HG03354 (cell line): ENCODE measurements around the gene KCNAB2.
"Not testable (repeated sequence)": the region's sequence is repeated elsewhere in the genome, so short reads cannot be mapped to it uniquely, and the experiment has no call there.

Experiments used
- ATAC-seq: cut with Tn5 transposase; IDR thresholded peaks from one replicate; pipeline ENCODE4 v1.9.1; 2021; ENCODE audit warnings: mild to moderate bottlenecking; ENCODE audit not compliant: unreplicated experiment, poor library complexity, severe bottlenecking

The KCNAB2 gene

DNA sequence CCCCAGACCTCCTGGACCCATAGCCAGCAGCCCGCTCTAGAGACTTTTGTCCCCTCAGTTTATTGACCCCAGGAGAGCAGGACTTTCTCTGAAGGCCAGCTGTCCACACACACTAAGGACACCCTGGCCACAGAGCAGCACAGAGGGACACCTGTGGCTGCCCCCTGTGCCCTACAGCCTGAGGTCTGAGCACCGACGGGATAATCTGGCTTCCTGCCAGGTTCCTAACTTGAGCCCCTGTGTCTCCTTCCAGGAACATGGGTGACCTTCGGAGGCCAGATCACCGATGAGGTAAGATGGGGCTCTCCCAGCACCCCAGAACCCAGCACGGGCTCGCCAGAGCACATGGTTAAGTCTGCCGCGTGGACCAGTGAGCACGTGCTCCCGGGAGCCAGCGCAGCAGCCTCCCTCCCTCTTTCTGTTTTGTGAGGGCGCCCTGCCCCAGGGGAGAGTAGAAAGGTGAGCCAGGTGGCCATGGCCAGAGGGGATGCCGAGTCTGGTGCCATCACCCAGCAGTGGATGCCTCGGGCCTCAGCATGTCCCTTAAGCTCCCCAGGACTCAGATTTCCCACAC is 27.9 kb downstream of the KCNAB2 start:
- ATAC-seq = no peak

DNA sequence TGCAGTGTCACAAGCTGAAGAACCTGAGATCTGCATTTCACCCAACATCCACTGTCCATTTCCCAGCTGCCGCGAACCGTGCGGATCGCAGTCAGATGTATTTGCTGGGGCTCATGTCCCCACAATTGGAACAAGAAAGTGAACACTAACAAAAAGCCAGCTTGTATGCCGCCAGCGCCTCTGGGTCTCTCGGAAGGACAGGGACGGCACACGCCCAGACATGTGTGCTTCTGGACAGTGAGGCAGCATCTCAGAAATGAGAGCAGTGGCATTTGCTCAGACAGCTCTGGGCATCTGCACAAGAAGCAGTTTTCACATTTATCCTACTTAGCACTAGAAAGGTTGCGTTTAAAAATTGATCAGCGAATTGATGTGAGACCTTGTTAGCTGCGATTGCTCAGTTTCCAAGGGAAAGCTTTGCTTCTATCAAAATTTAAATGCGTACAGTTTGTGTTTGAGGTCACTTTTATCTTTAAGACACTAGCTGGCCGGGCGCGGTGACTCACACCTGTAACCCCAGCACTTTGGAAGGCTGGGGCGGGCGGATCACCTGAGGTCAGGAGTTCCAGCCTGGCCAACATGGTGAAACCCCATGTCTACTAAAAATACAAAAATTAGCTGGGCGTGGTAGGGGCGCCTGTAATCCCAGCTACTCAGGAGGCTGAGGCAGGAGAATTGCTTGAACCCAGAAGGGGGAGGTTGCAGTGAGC is 28.7 kb downstream of the KCNAB2 start:
- ATAC-seq = no peak

DNA sequence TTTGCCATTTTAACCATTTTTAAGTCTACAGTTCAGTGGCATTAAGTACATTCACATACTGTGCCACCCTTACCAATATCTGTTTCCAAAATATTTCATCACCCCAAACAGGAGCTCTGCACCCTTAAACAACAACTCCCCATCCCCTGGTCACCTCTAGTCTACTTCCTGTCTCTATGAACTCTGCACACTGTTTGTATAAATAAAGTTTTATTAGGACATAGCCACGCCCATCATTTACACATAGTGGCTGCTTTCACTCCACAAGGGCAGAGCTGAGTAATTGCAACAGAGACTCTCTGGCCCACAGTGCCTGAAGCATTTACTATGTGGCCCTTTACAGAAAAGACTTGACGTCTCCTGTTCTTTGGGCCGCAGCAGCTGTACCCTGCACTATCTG is 30.1 kb downstream of the KCNAB2 start:
- no peak for ATAC-seq

DNA sequence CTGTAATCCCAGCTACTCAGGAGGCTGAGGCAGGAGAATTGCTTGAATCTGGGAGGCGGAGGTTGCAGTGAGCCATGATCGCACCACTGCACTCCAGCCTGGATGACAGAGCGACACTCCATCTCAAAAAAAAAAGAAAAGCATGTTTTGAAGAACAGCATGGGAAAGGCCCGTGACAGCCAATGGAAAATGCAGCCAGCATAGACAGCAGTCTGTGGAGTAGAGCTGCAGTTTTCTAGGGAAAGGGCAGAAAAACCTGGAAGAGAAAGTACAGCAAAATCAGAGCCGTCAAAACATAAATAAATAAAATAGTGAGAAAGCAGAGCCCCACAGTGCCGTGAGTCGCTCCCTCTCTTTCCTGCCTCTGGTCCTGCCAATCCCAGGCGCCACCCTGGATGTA is 31.4 kb downstream of the KCNAB2 start:
- ATAC-seq = not testable (repeated sequence)

DNA sequence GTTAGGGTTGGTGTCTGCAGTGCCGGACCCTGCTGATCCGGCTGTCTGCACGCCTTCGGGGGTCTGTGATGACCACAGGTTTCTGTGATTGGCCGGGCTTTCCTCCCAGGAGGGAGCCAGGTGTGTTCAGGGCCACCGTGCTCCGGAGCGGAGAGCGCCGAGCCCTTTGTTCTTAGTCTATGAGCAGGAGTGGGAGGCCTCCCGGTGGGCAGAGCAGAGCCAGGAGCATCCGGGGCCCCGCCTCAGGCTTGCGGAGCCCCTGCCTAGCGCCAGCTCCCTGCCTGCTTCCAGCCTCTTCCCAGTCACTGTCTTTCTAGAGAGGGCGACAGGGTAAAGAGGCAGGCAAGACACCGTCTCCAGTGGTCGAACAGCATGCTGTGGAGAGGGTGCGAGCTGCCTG is 31.8 kb downstream of the KCNAB2 start:
- no peak for ATAC-seq

DNA sequence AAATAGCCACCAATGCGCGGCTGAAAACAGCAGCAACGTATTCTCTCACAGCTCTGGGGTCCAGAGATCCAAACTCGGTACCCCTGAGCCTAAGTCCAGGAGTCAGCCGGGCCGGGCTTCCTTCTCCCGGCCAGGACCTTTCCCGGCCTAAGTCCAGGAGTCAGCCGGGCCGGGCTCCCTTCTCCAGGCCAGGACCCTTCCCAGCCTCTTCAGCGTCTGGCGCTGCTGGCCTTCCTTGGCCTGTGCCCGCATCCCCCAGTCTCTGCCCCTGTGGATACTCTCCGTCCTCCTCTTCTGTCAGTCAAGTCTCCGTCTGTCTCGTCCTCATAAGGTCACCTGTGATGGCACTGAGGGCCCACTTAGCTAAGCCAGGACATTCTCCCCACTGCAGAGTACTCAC is 32.2 kb downstream of the KCNAB2 start:
- ATAC-seq = no peak

DNA sequence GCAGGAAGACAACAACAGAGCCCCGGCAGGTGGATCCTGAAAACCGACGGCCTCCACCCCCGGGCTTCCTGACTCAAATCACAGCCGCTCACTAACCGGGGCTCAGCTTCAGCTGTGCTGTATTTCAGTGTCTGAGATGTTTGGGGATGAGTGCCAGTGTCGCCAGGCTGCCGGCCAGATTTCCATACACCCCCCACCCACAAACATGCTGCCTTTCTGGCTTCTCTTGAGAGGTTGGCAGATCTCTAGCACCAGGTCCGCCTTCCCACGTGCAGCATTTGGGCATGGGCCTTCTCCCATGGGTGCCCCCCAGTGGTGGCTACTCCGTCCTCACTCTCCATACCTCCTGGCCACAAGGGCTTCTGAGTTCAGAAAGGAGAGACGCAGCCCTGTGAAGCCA is 34.8 kb downstream of the KCNAB2 start:
- ATAC-seq = no peak

DNA sequence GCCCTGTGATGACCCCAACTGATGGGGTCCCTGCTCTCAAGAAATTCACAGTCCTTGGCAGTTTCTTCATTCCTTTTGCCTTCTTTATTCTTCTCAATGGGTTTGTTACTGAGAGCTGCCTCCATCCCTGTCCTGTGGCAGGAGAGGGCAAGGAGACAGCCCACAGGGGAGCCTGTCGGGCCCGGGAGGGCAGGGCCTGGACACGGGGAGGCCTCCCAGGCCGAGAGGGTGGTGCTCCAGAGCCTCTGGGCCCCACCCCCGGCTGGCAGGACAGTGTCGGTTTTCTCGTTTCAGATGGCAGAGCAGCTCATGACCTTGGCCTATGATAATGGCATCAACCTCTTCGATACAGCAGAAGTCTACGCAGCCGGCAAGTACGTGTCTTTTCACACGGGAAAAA is 36.2 kb downstream of the KCNAB2 start:
- ATAC-seq = no peak

DNA sequence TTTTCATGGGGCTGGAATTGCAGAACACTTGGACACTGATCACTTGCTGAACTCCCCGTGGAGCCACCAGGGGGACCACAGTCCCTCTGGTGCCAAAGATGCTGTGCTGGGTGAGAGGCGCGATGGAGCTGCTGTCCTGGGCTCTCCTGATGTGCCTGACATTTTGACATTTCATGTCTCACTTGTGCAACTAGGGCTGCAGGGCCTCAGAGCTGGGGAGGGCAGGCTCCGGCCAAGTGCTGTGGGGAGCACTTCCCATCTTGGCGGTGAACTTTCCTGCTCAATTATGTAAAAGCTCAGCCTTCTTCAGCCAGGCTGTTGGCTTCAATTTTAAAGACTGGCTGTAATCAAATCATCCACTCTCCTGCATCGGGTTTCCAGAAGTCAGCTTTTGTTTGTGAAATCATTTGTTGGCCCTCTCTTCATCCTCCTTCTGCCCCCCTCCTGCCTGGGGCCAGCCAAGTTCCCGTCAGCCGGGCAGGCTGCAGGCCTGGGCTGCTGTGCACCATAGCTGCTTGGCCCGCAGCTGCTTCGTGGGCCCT is 36.8 kb downstream of the KCNAB2 start:
- no peak for ATAC-seq

DNA sequence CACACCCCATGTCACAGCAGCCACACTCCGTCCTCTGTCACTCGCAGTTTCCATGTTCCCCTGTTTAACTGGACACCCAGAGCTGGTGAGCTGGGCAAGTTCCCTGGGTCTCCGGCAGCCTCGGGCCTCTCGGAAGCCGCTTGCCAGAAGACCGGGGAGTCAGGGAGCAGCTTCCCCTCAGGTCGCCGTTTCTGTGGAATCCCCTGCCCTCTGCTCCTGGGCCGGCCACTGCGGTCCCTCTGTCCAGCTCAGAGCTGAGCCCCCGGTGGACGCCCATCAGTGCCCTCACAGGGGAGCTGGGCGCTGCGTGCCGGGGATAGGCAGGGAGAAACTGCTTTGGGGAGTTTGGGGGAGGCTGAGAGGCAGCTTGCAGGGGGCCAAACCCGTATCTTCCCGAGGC is 37.7 kb downstream of the KCNAB2 start:
- no peak for ATAC-seq

DNA sequence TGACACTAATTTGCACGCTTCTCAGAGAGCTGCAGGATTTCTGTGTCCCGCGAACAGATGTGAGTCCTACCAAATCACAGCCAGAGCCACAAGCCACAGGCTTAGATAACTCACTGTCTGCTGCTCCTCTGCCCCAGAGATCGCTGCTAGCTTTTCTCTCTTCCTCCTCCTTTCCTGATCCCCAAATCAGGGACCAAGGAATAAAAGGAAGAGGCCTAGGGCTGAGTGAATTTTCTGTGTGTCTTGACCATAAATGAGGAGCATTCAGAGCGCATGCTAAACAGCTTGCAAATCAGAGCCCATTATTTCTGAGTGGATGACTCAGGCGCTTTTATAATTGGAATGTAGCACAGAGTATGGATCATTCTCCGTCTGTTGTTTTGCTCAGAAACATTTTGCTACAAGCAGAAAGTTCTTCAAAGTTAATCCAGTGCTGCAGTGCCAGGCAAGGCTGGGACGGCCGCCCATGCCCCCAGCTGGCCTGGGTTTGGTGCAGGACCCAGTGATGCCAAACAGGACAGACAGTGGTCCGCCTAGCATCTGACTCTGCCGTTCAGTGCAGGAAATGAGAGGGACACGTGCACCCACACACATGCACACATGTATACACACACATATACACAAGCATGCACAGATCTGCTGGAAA is 38.2 kb downstream of the KCNAB2 start:
- ATAC-seq = no peak

DNA sequence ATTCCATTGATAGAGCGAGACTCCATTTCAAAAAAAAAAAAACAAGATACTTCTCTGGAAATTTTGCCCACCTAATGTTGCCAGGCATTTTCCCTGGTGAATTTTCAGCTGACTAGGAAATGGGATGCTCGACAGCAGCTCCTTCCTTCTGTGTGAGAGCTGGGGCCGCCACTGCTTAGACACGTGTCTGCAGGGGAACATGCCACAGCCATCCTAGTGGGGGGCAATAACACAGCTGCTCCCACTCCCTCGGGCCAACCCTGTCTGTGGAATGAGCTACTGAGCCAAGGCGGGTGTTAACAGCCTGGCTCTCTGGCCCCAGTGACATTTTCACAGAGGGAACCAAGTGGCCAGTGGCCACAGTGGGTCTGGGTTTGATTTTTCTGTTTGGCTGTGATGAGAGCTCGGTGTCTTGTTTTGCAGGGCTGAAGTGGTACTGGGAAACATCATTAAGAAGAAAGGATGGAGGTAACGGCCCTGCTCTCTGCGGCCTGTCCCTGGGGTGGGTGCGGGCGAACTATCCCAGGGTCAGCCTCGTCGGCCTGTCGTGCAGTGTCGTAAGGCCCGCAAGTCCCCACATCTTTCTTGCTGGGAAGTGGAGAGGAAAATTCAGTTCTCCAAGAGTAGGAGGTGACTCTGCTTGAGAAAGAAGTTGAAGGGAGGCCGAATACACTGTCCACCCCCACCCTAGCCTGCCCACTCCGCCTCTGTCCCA is 39.2 kb downstream of the KCNAB2 start:
- no peak for ATAC-seq

DNA sequence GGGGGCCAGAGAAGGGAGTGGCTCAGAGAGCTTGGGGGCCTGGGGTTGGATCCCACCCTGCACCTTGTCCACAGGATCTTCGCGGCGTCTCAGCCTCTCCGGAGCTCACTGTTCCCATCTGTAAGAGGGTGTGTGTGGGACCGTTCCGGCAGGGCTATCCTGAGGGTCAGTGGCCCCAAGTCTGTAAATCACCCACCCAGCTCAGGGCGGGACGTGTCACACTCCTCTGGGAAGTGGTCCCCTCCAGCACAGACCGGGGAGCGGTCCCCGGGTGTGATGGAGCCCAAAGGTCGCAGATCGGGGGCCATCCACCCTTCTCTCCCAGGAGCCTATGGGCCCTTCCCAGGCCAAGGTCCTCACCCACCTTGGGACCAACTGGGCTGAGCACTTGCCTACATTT is 40.0 kb downstream of the KCNAB2 start:
- no peak for ATAC-seq

DNA sequence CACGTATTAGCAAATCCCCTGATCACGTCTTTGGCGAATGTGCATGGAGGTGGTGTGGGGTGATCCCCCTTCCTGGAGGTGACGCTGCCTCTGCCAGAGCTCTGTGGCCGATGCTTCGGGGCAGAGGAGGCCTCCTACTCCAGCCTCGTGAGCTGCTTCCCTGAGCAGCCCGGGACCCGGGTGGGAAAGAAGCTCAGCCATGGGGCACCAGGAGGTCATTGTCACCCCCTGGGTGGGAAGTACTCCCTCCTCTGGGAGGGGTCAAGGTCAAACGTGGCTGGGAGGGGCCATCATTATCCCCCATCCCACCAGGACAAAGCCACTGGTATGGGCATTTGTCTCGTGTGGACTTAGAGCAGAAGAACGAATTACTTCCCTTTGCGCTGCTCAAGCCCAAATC is 40.7 kb downstream of the KCNAB2 start:
- no peak for ATAC-seq

DNA sequence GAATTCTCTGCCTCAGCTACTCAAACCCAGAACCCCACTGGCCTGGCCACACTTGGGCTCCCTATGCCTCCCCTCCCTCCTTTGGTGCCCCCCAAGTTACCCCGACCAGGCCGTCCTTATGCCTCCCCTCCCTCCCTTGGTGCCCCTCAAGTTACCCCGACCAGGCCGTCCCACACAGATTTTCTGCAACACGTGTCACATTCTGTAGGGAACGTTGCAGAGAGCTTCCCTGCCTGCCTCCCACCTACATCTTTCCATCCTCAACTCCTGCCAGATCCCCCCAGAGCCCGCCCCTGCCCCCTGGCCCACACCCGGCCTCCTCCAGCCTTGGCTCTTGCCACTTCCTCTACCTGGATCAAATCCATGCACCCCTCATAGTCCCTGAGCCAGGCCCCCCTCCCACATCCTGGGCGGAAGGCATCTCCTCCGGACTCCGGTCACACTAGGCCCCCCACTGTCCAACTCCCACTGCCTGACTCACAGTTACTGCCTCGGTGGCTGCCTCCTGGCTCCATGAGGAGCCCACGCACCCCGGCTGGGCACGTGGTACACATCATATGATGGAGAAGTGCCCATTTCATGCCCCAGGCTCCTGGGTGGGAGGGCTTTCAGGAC is 41.2 kb downstream of the KCNAB2 start:
- no peak for ATAC-seq

DNA sequence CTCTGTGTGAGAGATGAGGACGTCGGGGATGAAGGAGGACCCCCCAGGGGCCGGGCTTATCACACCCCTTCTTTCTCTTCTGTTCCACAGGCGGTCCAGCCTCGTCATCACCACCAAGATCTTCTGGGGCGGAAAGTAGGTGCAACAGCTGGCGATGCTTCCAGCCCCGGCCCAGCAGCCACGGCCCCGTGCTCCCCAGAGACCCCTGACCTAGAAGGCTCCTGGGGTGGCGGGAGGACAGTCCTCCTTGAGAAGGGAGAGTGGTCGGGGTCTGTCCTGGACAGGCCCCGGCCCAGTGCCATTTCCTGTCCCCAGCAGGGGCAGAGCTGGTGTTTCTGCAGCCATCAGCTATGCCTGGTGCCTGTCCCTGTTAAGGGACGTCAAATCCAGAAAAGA is 41.7 kb downstream of the KCNAB2 start:
- no peak for ATAC-seq

DNA sequence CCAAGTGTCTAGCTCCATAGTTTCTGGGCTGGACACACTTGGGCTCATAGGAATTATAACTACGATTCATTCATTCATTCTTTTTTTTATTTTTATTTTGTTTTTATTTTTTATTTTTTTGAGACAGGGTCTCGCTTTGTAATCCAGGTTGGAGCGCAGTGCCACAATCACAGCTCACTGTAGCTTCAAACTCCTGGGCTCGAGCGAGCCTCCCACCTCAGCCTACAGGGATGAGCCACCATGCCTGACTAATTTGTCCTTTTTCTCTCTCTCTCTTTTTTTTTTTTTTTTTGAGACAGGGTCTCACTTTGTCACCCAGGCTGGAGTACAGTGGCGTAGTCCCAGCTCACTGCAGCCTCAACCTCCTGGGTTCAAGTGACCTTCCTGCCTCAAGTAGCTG is 42.3 kb downstream of the KCNAB2 start:
- ATAC-seq = no peak

DNA sequence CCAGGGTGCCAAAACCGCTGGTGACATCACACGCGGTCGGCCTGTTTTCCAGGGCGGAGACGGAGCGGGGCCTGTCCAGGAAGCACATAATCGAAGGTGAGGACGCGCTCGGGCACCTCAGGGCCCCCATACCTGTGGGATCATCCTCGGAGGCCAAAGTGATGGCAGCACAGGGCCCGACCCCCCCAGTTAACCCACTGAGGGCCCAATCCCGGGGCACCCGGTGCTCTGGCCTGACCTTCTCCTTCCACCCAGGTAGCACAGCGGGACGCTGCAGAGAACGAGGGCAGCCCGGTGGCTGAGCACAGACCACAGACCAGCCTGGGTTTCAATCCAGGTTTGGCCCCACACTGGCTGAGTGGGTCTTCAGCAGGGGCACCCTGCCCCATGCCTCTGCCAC is 43.3 kb downstream of the KCNAB2 start:
- no peak for ATAC-seq

DNA sequence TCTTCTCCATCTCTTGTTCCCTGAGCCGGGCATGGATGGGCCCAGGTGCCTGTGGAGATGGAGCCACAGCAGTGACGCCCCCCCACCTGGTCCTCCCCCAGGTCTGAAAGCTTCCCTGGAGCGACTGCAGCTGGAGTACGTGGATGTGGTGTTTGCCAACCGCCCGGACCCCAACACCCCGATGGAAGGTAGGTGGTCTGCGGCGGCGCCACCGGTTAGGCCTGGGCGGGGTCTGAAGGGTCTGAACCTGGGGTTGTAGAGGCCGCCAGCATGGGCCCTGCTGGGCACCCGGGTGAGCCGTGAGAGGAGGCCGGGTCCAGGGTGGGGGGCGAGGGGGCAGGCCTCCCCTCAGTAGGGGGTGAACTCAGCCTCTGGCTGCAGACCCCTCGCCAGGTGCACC is 44.6 kb downstream of the KCNAB2 start:
- ATAC-seq = no peak
